NCI-H146 treated with DMSO at 0.1 percent for 48 hours (cell line): ENCODE measurements around the gene NR6A1.
A peak's percentile ranks its signal among the peaks of the same experiment; 100 is the strongest.

Experiments used
- DNase-seq: peaks from one replicate; lab custom pipeline; 2025; ENCODE audit not compliant: unreplicated experiment; lab: John Stamatoyannopoulos, UW

Gene NR6A1

GRCh38 chr9:124662561-124662960, 108.5 kb downstream of the NR6A1 start:
- DNase-seq, result no peak

- DNase-seq, result no peak
Measured at GRCh38 chr9:124661271-124661670, 109.8 kb downstream of the NR6A1 start.

- peak; percentile 66 for DNase-seq
Measured at GRCh38 chr9:124660341-124660801, 110.7 kb downstream of the NR6A1 start.

- peak; percentile 80 for DNase-seq
Measured at GRCh38 chr9:124659099-124659659, 111.9 kb downstream of the NR6A1 start.

- DNase-seq, result peak; percentile 70
Measured at GRCh38 chr9:124658165-124659017, 112.7 kb downstream of the NR6A1 start.

GRCh38 chr9:124657516-124657915, 113.6 kb downstream of the NR6A1 start:
- no peak for DNase-seq

GRCh38 chr9:124654431-124654830, 116.7 kb downstream of the NR6A1 start:
- no peak for DNase-seq

GRCh38 chr9:124652615-124653393, 118.3 kb downstream of the NR6A1 start:
- DNase-seq, result no peak

- no peak for DNase-seq
Measured at GRCh38 chr9:124652203-124652602, 118.9 kb downstream of the NR6A1 start.

GRCh38 chr9:124645274-124645673, 125.8 kb downstream of the NR6A1 start:
- DNase-seq, result no peak

- no peak for DNase-seq
Measured at GRCh38 chr9:124639637-124640036, 131.5 kb downstream of the NR6A1 start.

GRCh38 chr9:124635285-124635684, 135.8 kb downstream of the NR6A1 start:
- DNase-seq, result no peak

GRCh38 chr9:124632077-124632621, 139.0 kb downstream of the NR6A1 start:
- DNase-seq, result no peak

GRCh38 chr9:124631326-124631725, 139.8 kb downstream of the NR6A1 start:
- no peak for DNase-seq

GRCh38 chr9:124629600-124629999, 141.5 kb downstream of the NR6A1 start:
- no peak for DNase-seq

GRCh38 chr9:124628741-124629140, 142.4 kb downstream of the NR6A1 start:
- no peak for DNase-seq

- DNase-seq, result no peak
Measured at GRCh38 chr9:124626276-124626675, 144.8 kb downstream of the NR6A1 start.

GRCh38 chr9:124625087-124625486, 146.0 kb downstream of the NR6A1 start:
- no peak for DNase-seq

- no peak for DNase-seq
Measured at GRCh38 chr9:124624735-124624992, 146.4 kb downstream of the NR6A1 start.

- DNase-seq, result no peak
Measured at GRCh38 chr9:124623966-124624734, 147.0 kb downstream of the NR6A1 start.

- DNase-seq, result no peak
Measured at GRCh38 chr9:124622882-124623281, 148.2 kb downstream of the NR6A1 start.
